DND-41 (cell line): ENCODE results near the gene ADSS1.

Experiments used
- ATAC-seq: fragments of 200-7000 bp; cut with Tn5 transposase; 3 replicates; pipeline ENCODE4 v1.9.1; 2021; ENCODE audit warnings: low read depth; ENCODE audit not compliant: insufficient read depth
- DNase-seq: peaks from one replicate; pipeline ENCODE4 v3.0.0-alpha.2; 2020
- H2AFZ ChIP-seq: 2 replicates; pipeline ENCODE4 v1.6.0; 2012; ENCODE audit warnings: low read depth, low read length
- H3K27ac ChIP-seq: 2 replicates; pipeline ENCODE4 v1.5.1; 2012; ENCODE audit warnings: low read length, inconsistent platforms
- H3K27me3 ChIP-seq: fragments of 200-600 bp; sonication (generic); 2 replicates; pipeline ENCODE4 v1.6.0; 2012; ENCODE audit warnings: low read length, mild to moderate bottlenecking, inconsistent platforms; ENCODE audit not compliant: insufficient read depth, poor library complexity
- H3K36me3 ChIP-seq: 2 replicates; pipeline ENCODE4 v1.5.1; 2012; ENCODE audit warnings: low read length, inconsistent platforms; ENCODE audit not compliant: insufficient read depth
- H3K4me1 ChIP-seq: 2 replicates; pipeline ENCODE4 v1.5.1; 2012; ENCODE audit warnings: mild to moderate bottlenecking, low read length; ENCODE audit not compliant: insufficient read depth
- H3K4me2 ChIP-seq: 2 replicates; pipeline ENCODE4 v1.6.0; 2012; ENCODE audit warnings: mild to moderate bottlenecking, moderate library complexity, low read length, inconsistent platforms; ENCODE audit not compliant: insufficient read depth
- H3K4me3 ChIP-seq, 2 experiments: fragments of 200-600 bp in 1 of 2; shearing (Covaris generic) in 1 of 2; 2 replicates each; pipeline ENCODE4 v1.5.1; 2012 to 2016; ENCODE audit warnings: inconsistent platforms in 2 of 2, low read length in 2 of 2, mild to moderate bottlenecking in 2 of 2, low read depth in 1 of 2, moderate library complexity in 1 of 2
- H3K79me2 ChIP-seq: 2 replicates; pipeline ENCODE4 v1.6.0; 2012; ENCODE audit warnings: low read length, inconsistent platforms; ENCODE audit not compliant: insufficient read depth
- H3K9ac ChIP-seq: 2 replicates; pipeline ENCODE4 v1.6.0; 2012; ENCODE audit warnings: low read depth, mild to moderate bottlenecking, inconsistent platforms, low read length, moderate library complexity
- H3K9me3 ChIP-seq: 2 replicates; pipeline ENCODE4 v1.5.1; 2012; ENCODE audit warnings: low read length, moderate library complexity, mild to moderate bottlenecking, inconsistent platforms; ENCODE audit not compliant: insufficient read depth, severe bottlenecking
- H4K20me1 ChIP-seq: 2 replicates; pipeline ENCODE4 v1.6.0; 2012; ENCODE audit warnings: low read length; ENCODE audit not compliant: insufficient read depth
- EZH2 ChIP-seq: IDR thresholded peaks from 3 replicates; pipeline ENCODE4 v1.6.1; 2012; ENCODE audit warnings: borderline replicate concordance, low read depth, mild to moderate bottlenecking, moderate library complexity, low read length, inconsistent platforms; ENCODE audit not compliant: severe bottlenecking
- TF ChIP-seq, protein P1 (sequence below): IDR thresholded peaks from 2 replicates; pipeline ENCODE4 v1.5.1; 2012; ENCODE audit warnings: borderline replicate concordance, low read length, moderate library complexity, mild to moderate bottlenecking; ENCODE audit not compliant: poor library complexity, severe bottlenecking; ENCODE audit errors: extremely low read depth

The ADSS1 gene

GRCh38 chr14:104732931-104733681, 9.1 kb downstream of the ADSS1 start:
- TF ChIP-seq, protein P1, sequence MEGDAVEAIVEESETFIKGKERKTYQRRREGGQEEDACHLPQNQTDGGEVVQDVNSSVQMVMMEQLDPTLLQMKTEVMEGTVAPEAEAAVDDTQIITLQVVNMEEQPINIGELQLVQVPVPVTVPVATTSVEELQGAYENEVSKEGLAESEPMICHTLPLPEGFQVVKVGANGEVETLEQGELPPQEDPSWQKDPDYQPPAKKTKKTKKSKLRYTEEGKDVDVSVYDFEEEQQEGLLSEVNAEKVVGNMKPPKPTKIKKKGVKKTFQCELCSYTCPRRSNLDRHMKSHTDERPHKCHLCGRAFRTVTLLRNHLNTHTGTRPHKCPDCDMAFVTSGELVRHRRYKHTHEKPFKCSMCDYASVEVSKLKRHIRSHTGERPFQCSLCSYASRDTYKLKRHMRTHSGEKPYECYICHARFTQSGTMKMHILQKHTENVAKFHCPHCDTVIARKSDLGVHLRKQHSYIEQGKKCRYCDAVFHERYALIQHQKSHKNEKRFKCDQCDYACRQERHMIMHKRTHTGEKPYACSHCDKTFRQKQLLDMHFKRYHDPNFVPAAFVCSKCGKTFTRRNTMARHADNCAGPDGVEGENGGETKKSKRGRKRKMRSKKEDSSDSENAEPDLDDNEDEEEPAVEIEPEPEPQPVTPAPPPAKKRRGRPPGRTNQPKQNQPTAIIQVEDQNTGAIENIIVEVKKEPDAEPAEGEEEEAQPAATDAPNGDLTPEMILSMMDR, result no peak
- no peak for TF ChIP-seq EZH2
- ATAC-seq (no peak), DNase-seq (no peak)
- no peaks in the 10 kb centered on the region for H3K79me2 ChIP-seq
- no peak overlapping the region for H3K4me3 ChIP-seq
- H3K27me3 ChIP-seq, result no peaks in the 10 kb centered on the region
- no peak overlapping the region for H3K9ac ChIP-seq
- H3K9me3 ChIP-seq, result no peaks in the 10 kb centered on the region
- H2AFZ ChIP-seq, result no peak overlapping the region
- no peak overlapping the region for H3K4me2 ChIP-seq
- no peaks in the 10 kb centered on the region for H3K36me3 ChIP-seq
- no peaks in the 10 kb centered on the region; the same call in 1 of the 2 replicates for H4K20me1 ChIP-seq
- H3K4me1 ChIP-seq, result no peaks in the 10 kb centered on the region
- H3K27ac ChIP-seq, result no peak overlapping the region

DNA sequence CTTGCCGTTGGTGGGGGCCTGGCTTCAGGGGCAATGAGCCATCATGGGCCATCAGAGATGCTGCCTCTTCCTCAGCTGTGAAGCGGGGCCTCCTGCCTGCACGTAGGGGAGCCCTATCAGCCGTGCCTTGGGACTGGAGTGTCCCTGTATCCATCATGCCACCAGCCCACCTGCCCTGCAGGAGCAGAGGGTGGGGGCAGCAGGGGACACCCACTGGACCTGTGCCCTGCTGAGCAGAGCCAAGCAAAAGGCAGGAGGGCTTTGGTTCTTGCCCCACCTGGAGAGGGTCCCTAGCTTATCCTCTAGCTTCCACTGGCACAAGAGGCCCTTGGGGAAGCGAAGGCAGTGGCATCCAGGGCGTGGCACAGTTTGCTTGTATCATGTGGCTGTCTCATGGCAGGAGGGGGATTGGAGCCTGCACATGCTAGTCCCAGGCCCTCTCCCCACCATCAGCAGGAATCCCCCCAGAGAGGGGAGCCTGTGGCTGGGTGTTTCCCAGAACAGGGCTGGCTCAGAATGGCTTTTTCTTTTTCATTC, 10.1 kb downstream of the ADSS1 start:
- no peak overlapping the region for H3K27ac ChIP-seq
- DNase-seq (no peak), ATAC-seq (no peak)
- no peak overlapping the region for H3K4me3 ChIP-seq
- no peak for TF ChIP-seq EZH2
- TF ChIP-seq, protein P1, result no peak
- H3K4me2 ChIP-seq, result no peak overlapping the region
- no peaks in the 10 kb centered on the region for H3K9me3 ChIP-seq
- no peaks in the 10 kb centered on the region for H3K36me3 ChIP-seq
- H4K20me1 ChIP-seq, result no peaks in the 10 kb centered on the region; the same call in 1 of the 2 replicates
- H3K9ac ChIP-seq, result no peak overlapping the region
- H2AFZ ChIP-seq, result no peak overlapping the region
- no peaks in the 10 kb centered on the region for H3K4me1 ChIP-seq
- H3K79me2 ChIP-seq, result no peaks in the 10 kb centered on the region
- H3K27me3 ChIP-seq, result no peaks in the 10 kb centered on the region

DNA sequence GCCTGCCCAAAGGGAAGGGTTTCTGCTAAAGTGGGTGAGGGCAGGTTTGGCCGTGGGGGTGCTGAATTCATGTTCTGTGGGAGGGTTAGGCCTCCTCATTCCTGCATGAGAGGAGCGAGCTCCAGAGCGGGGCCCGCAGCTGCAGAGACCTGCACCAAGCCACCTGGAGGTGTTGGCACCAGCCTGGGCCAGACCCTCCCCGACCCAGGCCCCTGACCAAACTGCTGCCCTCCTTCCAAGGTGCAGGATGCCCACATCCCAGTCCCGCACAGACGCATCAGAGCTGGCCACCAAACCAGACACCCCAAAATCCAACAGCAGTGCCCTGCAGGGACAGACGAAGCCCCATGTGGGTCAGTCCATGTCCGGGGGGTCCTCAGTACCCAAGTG, 10.6 kb downstream of the ADSS1 start:
- H3K9me3 ChIP-seq, result no peaks in the 10 kb centered on the region
- no peak for ATAC-seq
- no peak overlapping the region for H2AFZ ChIP-seq
- no peaks in the 10 kb centered on the region for H3K36me3 ChIP-seq
- H3K4me2 ChIP-seq, result no peak overlapping the region
- H3K9ac ChIP-seq, result no peak overlapping the region
- no peaks in the 10 kb centered on the region for H3K79me2 ChIP-seq
- no peak for TF ChIP-seq EZH2
- TF ChIP-seq, protein P1, result no peak
- H3K27ac ChIP-seq, result no peak overlapping the region
- H3K4me1 ChIP-seq, result no peaks in the 10 kb centered on the region
- DNase-seq, result no peak
- no peak overlapping the region for H3K4me3 ChIP-seq
- H4K20me1 ChIP-seq, result no peaks in the 10 kb centered on the region; the same call in 1 of the 2 replicates
- H3K27me3 ChIP-seq, result no peaks in the 10 kb centered on the region
